GM23338 (cell line): Measurements from ENCODE around the gene PKDCC. TPM values are rescaled to one million over a fixed set of nuclear protein-coding genes. Genes with fewer than 3 reads are reported as not detected.

Experiments used
- STAT1 ChIP-seq: IDR thresholded peaks from one replicate; pipeline ENCODE4 v1.6.1; 2016; ENCODE audit warnings: antibody characterized with exemption; ENCODE audit not compliant: unreplicated experiment
- ZNF331 ChIP-seq: fragments of 250-450 bp; sonication (Bioruptor Pico); IDR thresholded peaks from 2 replicates; pipeline ENCODE4 v1.5.0; 2020; ENCODE audit warnings: low read depth, mild to moderate bottlenecking, moderate library complexity
- polyA plus RNA-seq: library from polyadenylated mRNA; unstranded; fragments of >200 nt; fragmentation: Nextera tagmentation; extraction: Ambion mirVana; gene quantifications from 2 replicates; pipeline ENCODE4 v1.2.1, GENCODE V29; 2016
- total RNA-seq: library from RNA; depleted of rRNA; stranded (reverse); fragments of >200 nt; shearing (Covaris generic); gene quantifications from 2 replicates; pipeline ENCODE4 v1.2.3, GENCODE V29; 2014
- TF ChIP-seq, protein P1 (sequence below): fragments of 250-450 bp; sonication (Bioruptor Pico); IDR thresholded peaks from 2 replicates; pipeline ENCODE4 v1.5.0; 2020; ENCODE audit warnings: mild to moderate bottlenecking, moderate library complexity
- TF ChIP-seq, protein P2 (sequence below): IDR thresholded peaks from one replicate; pipeline ENCODE4 v1.6.1; 2018; ENCODE audit warnings: antibody characterized with exemption; ENCODE audit not compliant: unreplicated experiment
- TF ChIP-seq, protein P3 (sequence below), 2 experiments: fragments of 200-600 bp in 1 of 2; sonication (generic) in 1 of 2; conservative IDR thresholded peaks; 2 replicates each; pipeline versions ENCODE4 v1.5.1 to v1.6.1; 2016 to 2017; ENCODE audit warnings: antibody characterized with exemption in 2 of 2, low read depth in 2 of 2, mild to moderate bottlenecking in 2 of 2, moderate library complexity in 1 of 2

PKDCC gene
- total and polyA plus RNA-seq, 2 experiments from 2014 or later, result 7.0 to 44.8 TPM

DNA sequence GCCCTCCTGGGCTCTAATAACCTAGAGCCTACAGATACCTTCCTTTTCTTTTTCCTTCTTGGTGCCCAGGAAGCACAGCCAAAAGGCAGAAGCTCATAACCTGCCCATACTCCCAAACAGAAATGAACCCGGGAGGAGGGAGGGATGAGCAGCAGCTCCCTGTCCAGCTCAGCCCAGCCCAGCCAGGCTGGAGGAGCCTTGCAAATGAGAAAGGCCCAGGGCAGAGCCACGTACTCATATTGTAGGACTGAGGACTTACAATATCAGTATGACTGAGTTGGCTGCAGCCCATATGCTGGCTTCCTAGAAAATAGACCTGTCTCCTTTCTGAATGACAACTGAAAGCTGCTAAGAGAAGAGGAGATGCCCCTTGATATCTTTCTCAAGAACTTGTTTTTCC, 21.7 kb downstream of the PKDCC start (continued):
- TF ChIP-seq, protein P1, sequence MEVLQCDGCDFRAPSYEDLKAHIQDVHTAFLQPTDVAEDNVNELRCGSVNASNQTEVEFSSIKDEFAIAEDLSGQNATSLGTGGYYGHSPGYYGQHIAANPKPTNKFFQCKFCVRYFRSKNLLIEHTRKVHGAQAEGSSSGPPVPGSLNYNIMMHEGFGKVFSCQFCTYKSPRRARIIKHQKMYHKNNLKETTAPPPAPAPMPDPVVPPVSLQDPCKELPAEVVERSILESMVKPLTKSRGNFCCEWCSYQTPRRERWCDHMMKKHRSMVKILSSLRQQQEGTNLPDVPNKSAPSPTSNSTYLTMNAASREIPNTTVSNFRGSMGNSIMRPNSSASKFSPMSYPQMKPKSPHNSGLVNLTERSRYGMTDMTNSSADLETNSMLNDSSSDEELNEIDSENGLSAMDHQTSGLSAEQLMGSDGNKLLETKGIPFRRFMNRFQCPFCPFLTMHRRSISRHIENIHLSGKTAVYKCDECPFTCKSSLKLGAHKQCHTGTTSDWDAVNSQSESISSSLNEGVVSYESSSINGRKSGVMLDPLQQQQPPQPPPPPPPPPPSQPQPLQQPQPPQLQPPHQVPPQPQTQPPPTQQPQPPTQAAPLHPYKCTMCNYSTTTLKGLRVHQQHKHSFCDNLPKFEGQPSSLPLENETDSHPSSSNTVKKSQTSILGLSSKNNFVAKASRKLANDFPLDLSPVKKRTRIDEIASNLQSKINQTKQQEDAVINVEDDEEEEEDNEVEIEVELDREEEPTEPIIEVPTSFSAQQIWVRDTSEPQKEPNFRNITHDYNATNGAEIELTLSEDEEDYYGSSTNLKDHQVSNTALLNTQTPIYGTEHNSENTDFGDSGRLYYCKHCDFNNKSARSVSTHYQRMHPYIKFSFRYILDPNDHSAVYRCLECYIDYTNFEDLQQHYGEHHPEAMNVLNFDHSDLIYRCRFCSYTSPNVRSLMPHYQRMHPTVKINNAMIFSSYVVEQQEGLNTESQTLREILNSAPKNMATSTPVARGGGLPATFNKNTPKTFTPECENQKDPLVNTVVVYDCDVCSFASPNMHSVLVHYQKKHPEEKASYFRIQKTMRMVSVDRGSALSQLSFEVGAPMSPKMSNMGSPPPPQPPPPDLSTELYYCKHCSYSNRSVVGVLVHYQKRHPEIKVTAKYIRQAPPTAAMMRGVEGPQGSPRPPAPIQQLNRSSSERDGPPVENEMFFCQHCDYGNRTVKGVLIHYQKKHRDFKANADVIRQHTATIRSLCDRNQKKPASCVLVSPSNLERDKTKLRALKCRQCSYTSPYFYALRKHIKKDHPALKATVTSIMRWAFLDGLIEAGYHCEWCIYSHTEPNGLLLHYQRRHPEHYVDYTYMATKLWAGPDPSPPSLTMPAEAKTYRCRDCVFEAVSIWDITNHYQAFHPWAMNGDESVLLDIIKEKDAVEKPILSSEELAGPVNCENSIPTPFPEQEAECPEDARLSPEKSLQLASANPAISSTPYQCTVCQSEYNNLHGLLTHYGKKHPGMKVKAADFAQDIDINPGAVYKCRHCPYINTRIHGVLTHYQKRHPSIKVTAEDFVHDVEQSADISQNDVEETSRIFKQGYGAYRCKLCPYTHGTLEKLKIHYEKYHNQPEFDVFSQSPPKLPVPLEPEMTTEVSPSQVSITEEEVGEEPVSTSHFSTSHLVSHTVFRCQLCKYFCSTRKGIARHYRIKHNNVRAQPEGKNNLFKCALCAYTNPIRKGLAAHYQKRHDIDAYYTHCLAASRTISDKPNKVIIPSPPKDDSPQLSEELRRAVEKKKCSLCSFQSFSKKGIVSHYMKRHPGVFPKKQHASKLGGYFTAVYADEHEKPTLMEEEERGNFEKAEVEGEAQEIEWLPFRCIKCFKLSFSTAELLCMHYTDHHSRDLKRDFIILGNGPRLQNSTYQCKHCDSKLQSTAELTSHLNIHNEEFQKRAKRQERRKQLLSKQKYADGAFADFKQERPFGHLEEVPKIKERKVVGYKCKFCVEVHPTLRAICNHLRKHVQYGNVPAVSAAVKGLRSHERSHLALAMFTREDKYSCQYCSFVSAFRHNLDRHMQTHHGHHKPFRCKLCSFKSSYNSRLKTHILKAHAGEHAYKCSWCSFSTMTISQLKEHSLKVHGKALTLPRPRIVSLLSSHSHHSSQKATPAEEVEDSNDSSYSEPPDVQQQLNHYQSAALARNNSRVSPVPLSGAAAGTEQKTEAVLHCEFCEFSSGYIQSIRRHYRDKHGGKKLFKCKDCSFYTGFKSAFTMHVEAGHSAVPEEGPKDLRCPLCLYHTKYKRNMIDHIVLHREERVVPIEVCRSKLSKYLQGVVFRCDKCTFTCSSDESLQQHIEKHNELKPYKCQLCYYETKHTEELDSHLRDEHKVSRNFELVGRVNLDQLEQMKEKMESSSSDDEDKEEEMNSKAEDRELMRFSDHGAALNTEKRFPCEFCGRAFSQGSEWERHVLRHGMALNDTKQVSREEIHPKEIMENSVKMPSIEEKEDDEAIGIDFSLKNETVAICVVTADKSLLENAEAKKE (CRISPR knock-in tag), result no peak
- TF ChIP-seq ZNF331 (no peak), STAT1 (no peak)
- TF ChIP-seq, protein P2, sequence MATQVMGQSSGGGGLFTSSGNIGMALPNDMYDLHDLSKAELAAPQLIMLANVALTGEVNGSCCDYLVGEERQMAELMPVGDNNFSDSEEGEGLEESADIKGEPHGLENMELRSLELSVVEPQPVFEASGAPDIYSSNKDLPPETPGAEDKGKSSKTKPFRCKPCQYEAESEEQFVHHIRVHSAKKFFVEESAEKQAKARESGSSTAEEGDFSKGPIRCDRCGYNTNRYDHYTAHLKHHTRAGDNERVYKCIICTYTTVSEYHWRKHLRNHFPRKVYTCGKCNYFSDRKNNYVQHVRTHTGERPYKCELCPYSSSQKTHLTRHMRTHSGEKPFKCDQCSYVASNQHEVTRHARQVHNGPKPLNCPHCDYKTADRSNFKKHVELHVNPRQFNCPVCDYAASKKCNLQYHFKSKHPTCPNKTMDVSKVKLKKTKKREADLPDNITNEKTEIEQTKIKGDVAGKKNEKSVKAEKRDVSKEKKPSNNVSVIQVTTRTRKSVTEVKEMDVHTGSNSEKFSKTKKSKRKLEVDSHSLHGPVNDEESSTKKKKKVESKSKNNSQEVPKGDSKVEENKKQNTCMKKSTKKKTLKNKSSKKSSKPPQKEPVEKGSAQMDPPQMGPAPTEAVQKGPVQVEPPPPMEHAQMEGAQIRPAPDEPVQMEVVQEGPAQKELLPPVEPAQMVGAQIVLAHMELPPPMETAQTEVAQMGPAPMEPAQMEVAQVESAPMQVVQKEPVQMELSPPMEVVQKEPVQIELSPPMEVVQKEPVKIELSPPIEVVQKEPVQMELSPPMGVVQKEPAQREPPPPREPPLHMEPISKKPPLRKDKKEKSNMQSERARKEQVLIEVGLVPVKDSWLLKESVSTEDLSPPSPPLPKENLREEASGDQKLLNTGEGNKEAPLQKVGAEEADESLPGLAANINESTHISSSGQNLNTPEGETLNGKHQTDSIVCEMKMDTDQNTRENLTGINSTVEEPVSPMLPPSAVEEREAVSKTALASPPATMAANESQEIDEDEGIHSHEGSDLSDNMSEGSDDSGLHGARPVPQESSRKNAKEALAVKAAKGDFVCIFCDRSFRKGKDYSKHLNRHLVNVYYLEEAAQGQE, result no peak
- TF ChIP-seq, protein P3, sequence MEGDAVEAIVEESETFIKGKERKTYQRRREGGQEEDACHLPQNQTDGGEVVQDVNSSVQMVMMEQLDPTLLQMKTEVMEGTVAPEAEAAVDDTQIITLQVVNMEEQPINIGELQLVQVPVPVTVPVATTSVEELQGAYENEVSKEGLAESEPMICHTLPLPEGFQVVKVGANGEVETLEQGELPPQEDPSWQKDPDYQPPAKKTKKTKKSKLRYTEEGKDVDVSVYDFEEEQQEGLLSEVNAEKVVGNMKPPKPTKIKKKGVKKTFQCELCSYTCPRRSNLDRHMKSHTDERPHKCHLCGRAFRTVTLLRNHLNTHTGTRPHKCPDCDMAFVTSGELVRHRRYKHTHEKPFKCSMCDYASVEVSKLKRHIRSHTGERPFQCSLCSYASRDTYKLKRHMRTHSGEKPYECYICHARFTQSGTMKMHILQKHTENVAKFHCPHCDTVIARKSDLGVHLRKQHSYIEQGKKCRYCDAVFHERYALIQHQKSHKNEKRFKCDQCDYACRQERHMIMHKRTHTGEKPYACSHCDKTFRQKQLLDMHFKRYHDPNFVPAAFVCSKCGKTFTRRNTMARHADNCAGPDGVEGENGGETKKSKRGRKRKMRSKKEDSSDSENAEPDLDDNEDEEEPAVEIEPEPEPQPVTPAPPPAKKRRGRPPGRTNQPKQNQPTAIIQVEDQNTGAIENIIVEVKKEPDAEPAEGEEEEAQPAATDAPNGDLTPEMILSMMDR (conservative IDR thresholded peaks at IDR 0.05; ENCODE audit: low read depth in 2 of 2), result no peak
